Measurements from ENCODE around the gene CD34. TPM values are rescaled to one million over a fixed set of nuclear protein-coding genes. Genes with fewer than 3 reads are reported as not detected.

The CD34 gene
- total RNA-seq, 2 donors from 2014 or later = 9.8 to 47.7 TPM

GRCh38 chr1:207903053-207903452 is 7.9 kb downstream of the CD34 start:
- Histone ChIP-seq H3K27ac (no peak overlapping the region), H3K9me3 (no peaks in the 10 kb centered on the region), H3K4me3 (no peak overlapping the region), H3K4me1 (replicated peaks) (no peaks in the 10 kb centered on the region), H3K36me3 (no peaks in the 10 kb centered on the region), H3K27me3 (replicated peaks; ENCODE audit: insufficient read depth) (no peaks in the 10 kb centered on the region)
- no peak for DNase-seq (ENCODE audit: low spot score)
- TF ChIP-seq POLR2AphosphoS5 (IDR thresholded peaks at IDR 0.05) (no peak), CTCF (IDR thresholded peaks at IDR 0.05) (no peak), POLR2A (IDR thresholded peaks at IDR 0.05) (no peak)
- WGBS = 66% methylated on average over 2 of the region's 2 CpGs
- intact Hi-C loops (cut with DNase I) = no loop called here

GRCh38 chr1:207902566-207902965 is 8.4 kb downstream of the CD34 start:
- no peak for DNase-seq (ENCODE audit: low spot score)
- Histone ChIP-seq H3K4me1 (replicated peaks) (no peaks in the 10 kb centered on the region), H3K9me3 (no peaks in the 10 kb centered on the region), H3K4me3 (no peak overlapping the region), H3K27ac (no peak overlapping the region), H3K27me3 (replicated peaks; ENCODE audit: insufficient read depth) (no peaks in the 10 kb centered on the region), H3K36me3 (no peaks in the 10 kb centered on the region)
- intact Hi-C loops (cut with DNase I) = no loop called here
- no peak for TF ChIP-seq POLR2AphosphoS5 (IDR thresholded peaks at IDR 0.05)
- TF ChIP-seq CTCF (IDR thresholded peaks at IDR 0.05) = no peak
- no peak for TF ChIP-seq POLR2A (IDR thresholded peaks at IDR 0.05)
- 79% methylated on average over 5 of the region's 5 CpGs for WGBS

- H3K4me3 ChIP-seq = no peak overlapping the region
- intact Hi-C loops (cut with DNase I) = no loop called here
- no peaks in the 10 kb centered on the region for H3K36me3 ChIP-seq
- no peak for DNase-seq (ENCODE audit: low spot score)
- no peaks in the 10 kb centered on the region for H3K9me3 ChIP-seq
- no peaks in the 10 kb centered on the region for H3K4me1 ChIP-seq (replicated peaks)
- H3K27me3 ChIP-seq (replicated peaks; ENCODE audit: insufficient read depth) = no peaks in the 10 kb centered on the region
- 100% methylated on average over 2 of the region's 2 CpGs for WGBS
- TF ChIP-seq POLR2AphosphoS5 (IDR thresholded peaks at IDR 0.05) (no peak), CTCF (IDR thresholded peaks at IDR 0.05) (no peak), POLR2A (IDR thresholded peaks at IDR 0.05) (no peak)
- no peak overlapping the region for H3K27ac ChIP-seq
Observed at GRCh38 chr1:207901041-207901653, 9.8 kb downstream of the CD34 start.

GRCh38 chr1:207898836-207899235 is 12.1 kb downstream of the CD34 start:
- no peaks in the 10 kb centered on the region for H3K27me3 ChIP-seq (replicated peaks; ENCODE audit: insufficient read depth)
- WGBS = 68% methylated on average over 3 of the region's 3 CpGs
- no peaks in the 10 kb centered on the region for H3K9me3 ChIP-seq
- TF ChIP-seq CTCF (IDR thresholded peaks at IDR 0.05) (no peak), POLR2A (IDR thresholded peaks at IDR 0.05) (no peak), POLR2AphosphoS5 (IDR thresholded peaks at IDR 0.05) (no peak)
- no peak overlapping the region for H3K4me3 ChIP-seq
- no peak overlapping the region for H3K27ac ChIP-seq
- intact Hi-C loops (cut with DNase I) = no loop called here
- no peaks in the 10 kb centered on the region for H3K4me1 ChIP-seq (replicated peaks)
- no peaks in the 10 kb centered on the region for H3K36me3 ChIP-seq
- DNase-seq (ENCODE audit: low spot score) = no peak

- intact Hi-C loops (cut with DNase I) = no loop called here
- H3K4me1 ChIP-seq (replicated peaks) = no peaks in the 10 kb centered on the region
- TF ChIP-seq CTCF (IDR thresholded peaks at IDR 0.05) (no peak), POLR2AphosphoS5 (IDR thresholded peaks at IDR 0.05) (no peak), POLR2A (IDR thresholded peaks at IDR 0.05) (no peak)
- H3K36me3 ChIP-seq = no peaks in the 10 kb centered on the region
- WGBS = 58% methylated on average over 2 of the region's 2 CpGs
- no peak overlapping the region for H3K4me3 ChIP-seq
- H3K27me3 ChIP-seq (replicated peaks; ENCODE audit: insufficient read depth) = no peaks in the 10 kb centered on the region
- no peak overlapping the region for H3K27ac ChIP-seq
- no peak for DNase-seq (ENCODE audit: low spot score)
- no peaks in the 10 kb centered on the region for H3K9me3 ChIP-seq
Observed at GRCh38 chr1:207898260-207898659, 12.7 kb downstream of the CD34 start.
